ENCODE results near the gene LHPP.

The LHPP gene

DNA sequence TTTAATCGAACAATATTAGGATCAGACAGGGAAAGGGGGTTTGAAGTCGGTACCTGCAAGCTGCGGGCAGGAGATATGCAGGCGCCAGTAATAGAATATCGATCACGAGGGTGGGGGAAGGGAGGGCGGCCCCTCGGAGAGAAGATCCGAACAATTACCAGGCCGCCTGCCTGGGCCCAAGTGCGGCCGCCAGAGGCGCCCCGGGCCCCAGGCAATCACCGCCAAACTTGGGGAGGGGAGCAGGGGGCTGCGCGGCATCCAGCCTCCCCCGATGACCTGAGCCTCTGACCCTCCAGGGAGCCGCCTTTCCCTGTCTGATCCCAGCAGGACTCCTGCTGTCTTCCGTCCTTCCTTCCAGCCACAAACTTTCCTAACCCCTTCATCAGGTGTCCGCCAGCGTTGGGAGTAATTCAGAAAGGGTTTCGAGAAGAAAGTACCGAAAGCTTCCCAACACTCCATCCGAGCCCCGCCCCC, 12.9 kb upstream of the LHPP start:
- no peak for DNase-seq

DNA sequence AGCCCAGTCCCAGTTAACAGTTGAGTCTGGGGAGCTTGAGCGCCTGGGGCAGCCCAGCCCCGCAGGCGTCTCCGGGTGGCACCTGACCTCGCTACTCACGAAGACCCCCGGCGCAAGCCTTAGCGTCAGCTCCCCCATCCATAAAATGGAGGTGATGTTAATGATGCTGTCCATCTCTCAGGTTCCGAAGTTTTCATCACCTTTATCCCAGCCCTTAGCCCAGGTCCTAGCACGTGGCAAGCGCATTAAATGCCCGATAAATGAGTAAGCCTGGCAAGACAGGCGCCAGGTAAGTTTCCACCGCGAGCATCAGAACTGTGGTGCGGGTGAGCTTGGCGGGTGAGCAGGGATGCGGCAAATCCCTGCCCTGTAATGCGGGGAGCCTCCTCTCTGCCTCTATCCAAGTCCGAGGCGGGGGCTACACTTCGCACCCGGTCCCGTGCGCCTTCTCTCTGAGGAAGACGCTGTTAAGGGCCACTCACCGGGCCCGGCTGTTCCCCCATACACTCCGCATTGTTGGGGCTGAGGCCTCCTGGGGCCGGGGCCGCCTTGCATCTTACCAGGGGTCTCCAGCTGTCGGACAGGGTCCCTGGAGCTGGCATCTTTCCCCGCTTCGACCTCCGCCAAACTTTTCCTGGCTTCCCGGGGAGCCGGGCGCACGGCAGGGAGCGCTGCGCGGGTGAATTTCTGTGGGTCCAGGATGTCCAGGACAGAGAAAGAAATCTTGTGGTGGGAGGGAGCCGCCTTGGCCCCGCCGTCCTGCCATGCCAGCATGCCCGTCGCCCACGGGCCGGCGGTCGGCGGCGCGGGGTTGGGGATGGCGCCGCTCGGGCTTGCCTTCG, 12.2 kb upstream of the LHPP start:
- DNase-seq: no peak

DNA sequence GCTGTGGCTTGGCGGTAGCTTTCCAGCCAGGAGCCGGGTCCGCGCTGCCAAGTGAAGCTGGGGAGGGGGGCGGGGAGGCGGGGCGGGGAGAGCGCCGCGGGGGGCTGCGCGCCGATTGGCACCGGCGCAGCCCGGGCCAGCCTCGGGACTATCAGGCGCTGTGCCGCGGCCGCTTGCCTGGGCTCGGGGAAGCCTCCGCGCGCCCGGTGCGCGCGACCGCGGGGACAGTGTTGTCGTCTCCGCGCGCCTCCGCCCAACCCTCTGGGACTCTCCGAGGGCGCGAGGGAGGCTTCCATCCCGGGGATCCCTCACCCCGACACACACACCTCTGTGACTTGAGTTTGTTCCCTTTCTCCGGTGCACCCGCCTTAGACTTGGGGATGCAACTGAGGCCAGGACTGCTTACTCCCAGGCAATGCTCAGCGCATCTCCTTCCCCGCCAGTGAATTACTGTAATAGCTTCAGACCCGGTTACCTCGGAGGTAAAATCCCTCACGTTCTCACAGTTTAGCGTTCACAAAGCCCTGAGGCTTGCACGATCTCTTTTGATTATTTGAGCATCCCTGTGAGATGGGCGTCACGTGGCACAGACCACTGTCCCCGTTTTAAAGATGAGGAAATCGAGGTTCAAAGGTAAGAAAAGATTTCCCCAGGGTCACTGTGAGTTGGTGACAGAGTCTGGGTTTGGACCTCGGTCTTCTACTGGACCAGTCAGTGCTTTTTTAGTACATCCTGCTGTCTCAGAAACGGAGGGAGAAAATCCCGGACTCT, 11.4 kb upstream of the LHPP start, which contains the start of gene NKX1-2:
Gene NKX1-2, minus strand, starts transcription at position 24 of the 771 bp plus-strand sequence. CDS start 92 bp downstream, outside the sequence.
- no peak for DNase-seq

DNA sequence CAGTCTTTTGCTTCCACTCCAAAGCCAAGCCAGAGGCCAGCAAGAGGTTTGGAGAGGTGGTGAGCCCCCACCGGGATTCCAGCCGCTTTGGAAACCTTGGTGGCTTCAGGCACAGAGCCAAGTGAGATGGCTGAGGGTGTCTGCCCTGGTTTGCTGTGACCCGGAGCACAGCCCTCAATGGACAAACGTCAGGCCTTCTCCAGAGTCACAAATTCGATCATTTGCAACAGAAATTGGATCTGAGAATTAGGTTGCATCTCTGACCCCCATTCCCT, 10.9 kb upstream of the LHPP start:
- no peak for DNase-seq

DNA sequence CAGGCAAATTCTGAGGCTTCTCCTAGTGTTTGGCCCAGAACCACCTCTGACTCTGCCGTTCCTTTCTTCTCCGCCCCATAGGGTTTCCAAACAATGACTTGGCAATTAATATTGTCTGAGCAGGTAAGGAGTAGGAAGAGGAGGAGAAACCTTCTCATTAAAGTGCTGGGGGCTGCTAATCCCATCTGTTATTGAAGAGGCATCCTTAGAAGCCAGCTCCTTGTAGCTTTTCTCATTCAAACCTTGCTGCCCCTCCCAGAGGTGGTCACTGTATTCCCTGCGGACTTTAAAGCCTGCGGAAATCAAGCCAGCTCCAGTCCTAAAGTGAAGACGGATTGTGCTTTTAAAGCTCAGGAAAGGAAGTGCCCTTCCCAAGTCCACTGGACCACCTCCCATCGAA, 10.3 kb upstream of the LHPP start:
- DNase-seq: no peak

DNA sequence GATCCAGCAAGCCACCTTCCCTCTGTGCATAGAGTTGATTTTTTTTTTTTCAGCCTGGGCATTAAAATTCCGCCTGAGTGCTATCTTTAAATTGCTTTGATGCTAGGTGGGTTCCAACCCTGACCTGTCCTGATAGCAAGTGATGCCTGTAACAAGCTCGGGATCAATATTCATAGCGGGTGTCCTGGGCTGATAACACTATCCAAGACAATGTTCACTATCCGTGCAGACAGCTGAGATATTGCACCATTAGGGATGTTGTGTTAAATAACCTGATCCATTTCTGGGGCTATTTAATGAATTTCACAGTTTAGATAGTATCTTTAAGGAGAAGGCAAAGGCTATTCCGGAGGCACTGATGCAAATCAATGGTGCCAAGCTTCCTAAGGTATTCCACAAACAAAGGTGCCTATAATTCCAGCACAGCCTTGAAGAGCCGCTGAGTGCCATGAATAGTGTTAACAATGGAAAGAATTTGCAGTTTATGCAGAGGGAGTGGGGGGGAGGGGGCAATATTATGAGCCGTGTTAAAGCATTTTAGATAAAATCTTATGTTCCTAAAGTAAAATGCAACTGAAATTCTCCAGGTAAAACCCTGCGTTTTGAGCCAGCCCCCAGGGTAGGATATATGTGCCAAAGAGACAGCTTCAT, 7.5 kb upstream of the LHPP start:
- DNase-seq: no peak

DNA sequence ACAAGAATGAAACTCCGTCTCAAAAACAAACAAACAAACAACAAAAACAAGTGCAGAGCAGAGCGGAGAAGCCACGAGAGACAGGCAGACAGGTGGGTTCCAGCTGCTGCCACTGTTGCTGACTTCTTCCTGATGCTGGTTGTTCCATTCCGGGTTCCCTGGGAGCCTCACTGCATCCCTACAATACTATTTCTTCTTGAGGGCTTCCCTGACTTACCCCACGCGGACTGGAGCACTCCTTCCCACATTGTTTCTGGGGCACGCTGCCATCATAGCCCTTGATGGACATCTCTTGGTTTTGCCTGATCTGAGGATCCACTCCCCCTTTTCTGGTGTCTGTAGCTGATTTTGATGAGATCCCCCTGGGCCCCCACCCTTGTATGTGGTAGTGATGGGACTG, 6.2 kb upstream of the LHPP start:
- no peak for DNase-seq

DNA sequence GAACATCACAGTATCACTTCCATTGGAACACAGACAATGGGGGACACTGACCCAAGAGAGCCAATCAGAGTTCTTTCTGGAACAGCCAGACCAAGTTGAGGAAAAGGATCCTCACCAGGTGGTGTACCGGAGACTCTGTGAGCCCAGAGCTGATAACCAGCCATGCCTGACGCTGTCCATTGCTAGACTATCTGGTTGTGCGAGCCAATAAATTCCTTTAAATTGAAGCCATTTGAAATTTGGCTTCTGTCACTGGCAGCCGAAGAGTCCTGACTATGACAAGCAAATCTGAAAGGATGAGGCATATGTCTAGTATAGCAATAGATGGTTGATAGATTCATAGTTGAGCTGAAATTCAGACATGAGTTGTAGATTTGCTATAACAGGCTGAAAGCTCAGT, 3.1 kb upstream of the LHPP start:
- DNase-seq: no peak

DNA sequence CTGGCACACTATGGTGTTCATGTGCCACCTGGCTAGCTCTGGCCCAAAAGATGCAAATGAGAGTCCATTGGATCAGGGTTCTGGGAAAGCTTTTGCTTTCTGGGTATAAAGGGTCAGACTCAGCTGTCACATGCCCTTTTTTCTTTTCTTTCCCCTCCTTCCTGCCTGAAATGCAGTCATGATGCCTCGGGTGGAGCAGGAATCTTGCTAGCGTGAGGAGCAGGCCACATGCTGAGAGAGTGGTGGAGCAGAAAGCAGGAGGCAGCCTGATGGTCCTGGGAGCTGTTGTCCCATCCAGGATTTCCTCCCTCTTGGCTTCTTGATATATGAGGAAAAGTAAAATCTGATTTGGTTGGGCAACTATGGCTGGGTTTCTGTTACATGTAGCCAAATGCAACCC, 2.7 kb upstream of the LHPP start:
- DNase-seq: no peak

DNA sequence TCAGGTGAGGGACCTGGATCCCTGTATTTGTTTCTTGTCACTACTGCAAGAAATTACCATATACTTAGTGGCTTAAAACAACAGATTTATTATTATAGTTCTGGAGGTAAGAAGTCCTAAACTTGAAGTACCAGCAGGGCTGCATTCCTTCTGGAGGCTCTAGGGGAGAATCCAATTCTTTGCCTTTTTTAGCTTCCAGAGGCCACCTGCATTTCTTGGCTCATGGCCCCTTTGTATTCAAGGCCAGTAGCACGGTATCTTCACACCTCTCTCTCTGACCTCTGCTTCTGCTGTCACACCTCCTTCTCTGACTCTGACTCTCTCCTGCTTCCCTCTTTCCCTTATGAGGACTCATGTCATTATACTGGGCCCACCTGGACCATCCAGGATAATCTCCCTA, 2.2 kb upstream of the LHPP start:
- DNase-seq: no peak

DNA sequence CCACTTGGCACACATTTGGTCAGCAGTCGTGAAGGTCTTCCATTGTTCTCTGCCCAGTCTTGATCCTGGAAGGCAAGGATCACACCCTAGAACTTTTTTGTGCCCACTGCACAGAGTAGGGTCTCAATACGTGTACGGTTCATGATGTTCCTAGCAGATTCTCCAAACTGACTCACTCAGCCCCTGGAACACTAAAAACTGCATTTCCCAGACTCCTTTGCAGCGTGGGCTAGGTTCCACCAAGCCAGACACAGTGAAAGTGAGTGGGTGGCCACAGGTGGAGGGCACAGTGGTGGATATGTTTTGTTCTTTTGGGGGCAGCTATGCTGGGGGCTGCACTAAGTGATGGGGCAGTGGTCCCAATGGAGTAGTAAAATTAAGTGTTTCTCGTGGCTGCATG, 1.5 kb upstream of the LHPP start:
- DNase-seq: no peak

DNA sequence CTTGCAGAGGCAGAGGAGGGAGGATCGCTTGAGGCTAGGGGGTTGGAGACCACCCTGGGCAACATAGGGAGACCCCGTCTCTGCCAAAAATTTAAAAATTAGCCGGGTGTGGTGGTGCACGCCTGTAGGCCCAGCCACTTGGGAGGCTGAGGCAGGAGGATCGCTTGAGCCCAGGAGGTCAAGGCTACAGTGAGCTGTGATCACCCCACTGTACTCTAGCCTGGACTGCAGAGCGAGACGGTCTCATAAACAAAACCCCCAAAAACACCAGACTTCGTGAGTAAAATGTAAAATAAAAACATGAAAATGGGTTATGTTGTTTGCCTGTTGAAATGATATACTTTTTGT, 699 bp downstream of the LHPP start:
- DNase-seq: no peak

DNA sequence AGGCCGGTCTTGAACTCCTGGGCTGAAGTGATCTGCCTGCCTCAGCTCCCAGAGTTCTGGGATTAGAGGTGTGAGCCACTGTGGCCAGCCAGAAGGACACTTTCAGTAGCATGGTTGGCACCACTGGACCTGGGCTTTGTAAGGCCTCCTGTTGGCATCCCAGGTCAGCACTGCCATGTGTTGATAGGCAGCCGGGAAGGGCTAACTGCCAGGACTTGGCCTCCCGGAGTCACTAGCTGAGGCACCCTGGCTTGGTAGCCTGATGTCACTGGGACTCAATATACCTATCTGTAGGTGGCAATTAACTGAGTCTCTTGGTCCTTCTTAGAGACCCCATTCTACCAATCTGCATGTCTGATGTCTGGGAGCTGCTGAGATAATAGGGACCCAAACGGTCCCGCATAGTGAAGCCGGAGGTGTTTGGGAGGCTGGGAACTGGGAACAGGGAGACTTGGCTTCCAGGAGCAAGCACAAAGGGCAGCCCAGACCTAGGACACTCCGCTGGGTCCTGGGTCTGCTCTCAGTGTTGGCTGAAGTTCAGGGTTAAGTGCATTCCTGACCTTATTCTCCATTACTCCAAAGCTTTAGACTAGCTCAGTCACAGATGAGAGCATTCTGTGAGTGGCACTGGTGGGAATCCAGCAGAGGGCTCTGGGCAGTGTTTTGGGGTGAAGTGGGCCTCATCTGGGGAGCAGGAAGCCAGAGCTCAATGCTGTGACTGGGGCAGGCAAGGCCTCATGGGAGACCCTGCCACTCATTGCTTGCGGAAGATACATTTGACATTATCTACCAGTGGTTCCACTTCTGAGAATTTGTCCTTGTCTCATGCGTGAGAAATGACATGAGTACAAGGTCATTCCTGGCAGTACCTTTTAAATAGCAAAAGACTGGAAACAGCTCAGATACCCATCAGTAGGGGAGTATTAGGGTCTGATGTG, 2.7 kb downstream of the LHPP start:
- DNase-seq: no peak

DNA sequence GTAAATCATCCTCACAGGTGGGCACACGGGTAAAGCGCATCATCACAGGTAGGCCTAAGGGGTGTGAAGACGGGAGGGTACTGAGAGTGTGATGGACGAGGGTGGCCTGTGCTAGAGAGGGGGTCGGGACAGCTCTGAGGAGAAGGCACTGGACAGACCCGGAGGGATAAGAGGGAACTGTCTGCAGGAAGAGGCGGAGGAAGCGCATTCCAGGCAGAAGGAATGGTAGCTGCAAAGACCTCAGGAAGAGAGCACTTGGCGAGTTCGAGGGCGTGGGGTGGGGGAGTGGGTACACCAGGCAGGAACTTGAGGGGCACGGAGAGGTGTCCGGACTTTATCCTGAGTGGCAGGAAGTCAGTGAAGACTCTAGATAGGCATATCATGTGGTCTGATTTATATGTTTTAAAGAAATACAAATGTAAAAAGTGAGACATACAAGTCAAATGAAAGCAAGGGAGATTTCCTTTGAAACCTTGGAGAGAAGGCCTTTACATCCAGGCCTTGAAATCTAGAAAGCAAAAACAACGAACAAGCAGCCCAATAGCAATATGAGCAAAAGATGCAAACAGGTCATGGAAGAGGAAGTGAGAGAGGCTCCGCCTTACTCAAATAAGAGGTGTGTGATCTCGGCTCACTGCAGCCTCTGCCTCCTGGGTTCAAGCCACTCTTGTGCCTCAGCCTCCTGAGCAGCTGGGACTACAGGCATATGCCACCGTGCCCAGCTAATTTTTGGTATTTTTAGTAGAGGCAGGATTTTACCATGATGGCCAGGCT, 3.6 kb downstream of the LHPP start:
- DNase-seq: no peak

DNA sequence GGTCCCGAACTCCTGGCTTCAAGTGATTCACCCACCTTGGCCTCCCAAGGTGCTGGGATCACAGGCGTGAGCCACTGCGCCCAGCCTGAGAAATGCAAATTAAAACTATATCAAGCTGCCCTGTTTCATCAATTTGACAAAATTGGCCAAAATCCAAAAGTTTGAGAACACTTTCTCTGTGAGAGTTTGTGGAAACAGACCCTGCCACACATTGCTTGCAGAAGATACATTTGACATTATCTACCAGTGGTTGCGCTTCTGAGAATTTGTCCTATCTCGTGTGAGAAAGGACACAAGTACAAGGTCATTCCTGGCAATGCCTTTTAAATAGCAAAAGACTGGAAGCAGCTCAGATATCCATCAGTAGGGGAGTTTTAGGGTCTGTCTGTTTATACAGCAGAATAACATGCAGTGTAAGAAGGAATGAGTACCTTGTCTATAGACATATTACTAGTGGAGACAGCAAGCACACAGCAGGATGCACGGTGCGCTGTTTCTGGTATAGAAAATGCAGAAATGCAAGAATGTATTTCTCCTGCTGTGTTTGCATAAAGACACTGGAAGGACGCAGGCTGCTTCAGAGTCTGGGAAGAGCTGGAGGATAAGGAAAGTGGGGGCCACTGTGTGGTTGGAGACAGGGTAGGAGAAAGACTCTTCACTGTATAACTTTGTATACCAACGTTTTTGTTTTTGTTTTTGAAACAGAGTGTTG, 4.3 kb downstream of the LHPP start:
- DNase-seq: no peak

DNA sequence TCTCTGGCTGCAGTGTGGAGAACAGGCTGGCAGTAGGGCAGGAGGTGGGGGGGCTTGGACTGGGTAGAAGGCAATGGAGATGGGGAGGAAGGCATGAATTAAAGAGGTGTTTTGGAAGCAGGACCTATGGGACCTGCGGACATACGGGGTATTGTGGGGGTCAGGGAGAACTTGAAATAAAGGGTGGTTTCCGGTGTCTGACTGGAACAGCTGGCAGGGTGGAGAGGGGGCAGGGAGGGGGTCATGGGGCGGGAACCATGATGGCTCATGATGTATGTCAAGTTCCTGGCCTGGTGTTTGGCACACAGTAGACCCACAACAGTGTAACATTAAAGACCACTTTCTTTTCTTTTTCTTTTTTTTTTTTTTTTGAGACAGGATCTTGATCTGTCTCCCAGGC, 5.5 kb downstream of the LHPP start:
- no peak for DNase-seq

DNA sequence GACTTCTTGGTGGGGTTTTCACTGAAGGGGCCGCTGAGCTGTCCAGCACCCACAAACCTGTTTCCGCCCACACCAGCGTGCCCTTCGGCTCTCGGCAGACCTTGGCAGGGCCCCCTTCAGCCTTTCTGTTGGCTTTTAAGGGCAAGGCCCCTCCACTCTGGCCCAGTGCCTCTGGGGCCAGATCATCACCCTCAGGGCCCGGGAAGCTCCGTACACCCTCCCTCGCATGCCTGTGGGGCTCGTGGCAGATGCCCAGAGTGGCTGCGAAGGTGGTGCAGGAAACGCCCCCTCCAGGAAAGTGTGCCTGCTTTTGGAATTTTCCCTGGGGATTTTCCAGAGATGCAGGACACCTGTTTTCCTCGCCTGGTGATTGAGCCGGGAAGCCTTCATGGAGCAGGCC, 7.0 kb downstream of the LHPP start:
- DNase-seq: no peak

DNA sequence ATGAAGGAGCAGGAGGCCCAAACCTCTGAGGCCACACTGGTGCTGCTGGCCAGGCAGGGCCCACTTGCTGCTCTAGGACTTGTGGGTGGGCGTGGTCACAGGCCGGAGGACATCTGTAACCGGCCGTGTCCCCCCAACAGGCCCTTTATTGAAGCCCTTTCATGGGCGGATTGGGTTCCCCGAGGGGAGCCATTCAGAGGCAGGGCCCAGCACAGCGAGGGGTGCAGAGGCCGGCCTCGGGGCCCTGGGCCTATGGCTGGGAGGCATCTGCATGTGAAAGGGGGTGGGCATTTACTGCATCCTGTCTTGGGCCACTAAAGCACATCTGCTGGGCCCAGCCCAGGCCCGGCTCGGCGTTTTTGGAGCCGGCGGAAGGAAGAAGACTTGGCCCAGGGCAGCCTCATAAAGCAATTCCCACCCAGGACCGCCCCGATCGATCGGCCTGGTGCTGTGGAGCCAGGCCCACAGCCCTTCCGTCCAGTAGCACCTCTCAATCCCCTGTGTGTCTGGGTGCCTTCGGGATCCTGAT, 8.4 kb downstream of the LHPP start:
- no peak for DNase-seq

DNA sequence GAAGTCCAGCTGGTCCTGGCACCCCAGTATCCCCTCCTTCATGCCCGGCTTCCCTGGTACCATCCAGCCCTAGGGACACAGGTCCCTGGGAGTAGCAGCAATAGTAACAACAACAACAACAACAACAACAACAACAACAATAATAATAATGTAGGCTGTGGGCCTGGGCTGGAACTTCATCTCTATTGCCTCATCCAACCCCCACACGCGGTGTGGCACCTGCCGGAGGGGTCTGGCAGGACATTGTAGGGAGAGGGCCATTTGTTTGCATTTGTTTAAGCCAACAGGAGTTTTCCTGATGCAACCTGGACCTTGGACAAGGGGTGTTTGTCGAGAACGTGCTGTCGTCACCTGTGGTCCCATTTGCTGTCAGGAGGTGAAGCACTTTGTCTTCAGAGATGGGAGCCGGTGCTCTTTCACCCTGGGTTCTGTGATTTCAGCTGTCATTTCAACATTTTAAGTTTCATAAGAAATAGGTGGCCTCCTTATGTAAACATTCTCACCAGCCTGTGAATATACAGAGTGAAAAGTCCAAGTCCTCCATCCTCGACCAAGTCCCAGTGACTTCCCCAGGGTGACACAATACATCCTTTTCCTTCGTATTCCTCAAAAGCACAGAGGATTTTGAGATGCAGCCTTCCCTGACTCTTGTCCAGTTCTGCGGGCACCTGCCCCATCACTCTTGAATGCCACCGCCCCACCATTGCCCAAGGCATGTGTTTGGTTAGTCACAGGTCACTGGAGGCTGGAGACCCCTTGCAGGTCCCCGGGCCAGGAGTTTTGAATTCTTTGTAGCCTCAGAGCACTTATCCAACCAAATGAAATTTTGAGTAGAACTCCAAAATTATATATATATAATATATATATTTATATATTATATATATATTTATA, 9.2 kb downstream of the LHPP start:
- DNase-seq: no peak

DNA sequence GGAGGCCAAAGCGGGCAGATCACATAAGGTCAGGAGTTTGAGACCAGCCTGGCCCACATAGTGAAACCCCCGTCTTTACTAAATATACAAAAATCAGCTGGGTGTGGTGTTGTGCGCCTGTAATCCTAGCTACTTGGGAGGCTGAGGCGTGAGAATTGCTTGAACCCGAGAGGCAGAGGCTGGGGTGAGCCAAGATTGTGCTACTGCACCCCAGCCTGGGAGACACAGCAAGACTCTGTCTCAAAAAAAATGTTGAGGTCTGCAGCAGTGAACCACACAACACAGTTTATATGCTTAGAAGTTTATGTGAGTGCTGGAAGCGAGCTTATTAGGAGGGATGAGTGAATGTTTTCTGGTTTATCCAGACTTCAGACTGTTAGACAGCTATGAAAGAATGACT, 10.4 kb downstream of the LHPP start:
- DNase-seq: no peak

Data from T-helper 9 cell (primary cell).